CD4-positive, alpha-beta T cell (primary cell): Measurements from ENCODE around the gene PARD6G. TPM values are rescaled to one million over a fixed set of nuclear protein-coding genes. Genes with fewer than 3 reads are reported as not detected.

Experiments
- ATAC-seq: fragments of 200-7000 bp; cut with Tn5 transposase; one replicate; pipeline ENCODE4 v1.10.0; 2022; ENCODE audit warnings: mild to moderate bottlenecking; ENCODE audit not compliant: poor library complexity
- CTCF ChIA-PET: fragments of 350-600 bp; sonication (Branson Sonifier 250); formaldehyde crosslinking; loops from one replicate; lab custom pipeline; 2021; ENCODE audit warnings: antibody characterized with exemption, inconsistent platforms; lab: Charles Lee
- POLR2A ChIA-PET: fragments of 350-600 bp; sonication (Branson Sonifier 250); formaldehyde crosslinking; loops from one replicate; lab custom pipeline; 2021; ENCODE audit warnings: antibody characterized with exemption, inconsistent platforms; lab: Charles Lee
- DNase-seq, 14 experiments: peaks; one replicate each; pipeline ENCODE4 v3.0.0-alpha.2; 2013 to 2020; ENCODE audit warnings: mixed read lengths in 2 of 14
- H3K27ac ChIP-seq, 2 donors: one replicate each; pipeline versions ENCODE4 v1.5.1 to v1.7.0; 2013; ENCODE audit warnings: low read length in 2 of 2, low read depth in 1 of 2, mild to moderate bottlenecking in 1 of 2
- H3K27me3 ChIP-seq, 2 experiments: 1 replicate in 1 of 2; 2 replicates in 1 of 2; pipeline versions ENCODE4 v1.6.1 to v1.7.0; 2013; ENCODE audit warnings: low read length in 2 of 2, control low read depth in 1 of 2, mild to moderate bottlenecking in 1 of 2, moderate library complexity in 1 of 2; ENCODE audit not compliant: insufficient read depth in 2 of 2, control insufficient read depth in 1 of 2
- H3K36me3 ChIP-seq: one replicate; pipeline ENCODE4 v1.6.1; 2013; ENCODE audit warnings: low read length, control low read depth; ENCODE audit not compliant: insufficient read depth
- H3K4me1 ChIP-seq: one replicate; pipeline ENCODE4 v1.6.1; 2013; ENCODE audit warnings: low read length, control low read depth; ENCODE audit not compliant: insufficient read depth
- H3K4me3 ChIP-seq: one replicate; pipeline ENCODE4 v1.5.1; 2013; ENCODE audit warnings: mild to moderate bottlenecking, low read length, moderate library complexity
- H3K9me3 ChIP-seq, 2 experiments: 1 replicate in 1 of 2; 2 replicates in 1 of 2; pipeline versions ENCODE4 v1.6.1 to v1.7.0; 2013; ENCODE audit warnings: low read length in 2 of 2, mild to moderate bottlenecking in 2 of 2, control low read depth in 1 of 2, moderate library complexity in 1 of 2; ENCODE audit not compliant: control insufficient read depth in 1 of 2, insufficient read depth in 1 of 2
- H3K27ac Mint-ChIP-seq: one replicate; pipeline ENCODE4 v1.8.0; 2020; ENCODE audit warnings: mixed read lengths
- H3K27me3 Mint-ChIP-seq: one replicate; pipeline ENCODE4 v1.8.0; 2021; ENCODE audit warnings: mixed read lengths
- H3K36me3 Mint-ChIP-seq: one replicate; pipeline ENCODE4 v1.8.0; 2021; ENCODE audit warnings: low read depth, mixed read lengths
- H3K4me1 Mint-ChIP-seq: one replicate; pipeline ENCODE4 v1.8.0; 2021; ENCODE audit warnings: low read depth, mixed read lengths
- H3K4me3 Mint-ChIP-seq: one replicate; pipeline ENCODE4 v1.8.0; 2020; ENCODE audit warnings: mild to moderate bottlenecking, mixed read lengths
- H3K9me3 Mint-ChIP-seq: one replicate; pipeline ENCODE4 v1.8.0; 2020; ENCODE audit warnings: mixed read lengths
- CTCF ChIP-seq: fragments of 200-600 bp; IDR thresholded peaks from one replicate; pipeline ENCODE4 v1.8.0; 2022; ENCODE audit warnings: antibody characterized with exemption, mild to moderate bottlenecking
- intact Hi-C, 2 experiments: fragments of 100-400 bp; cut with DNase I in 1 of 2; cut with micrococcal nuclease in 1 of 2; formaldehyde crosslinking; loops; one replicate each; pipeline versions ENCODE4 v1.15.1 to v1.9.0; 2023 to 2025; cut with DNase I, micrococcal nuclease
- total RNA-seq, 174 experiments: library from RNA in 2 of 174; stranded (reverse) in 2 of 174; gene quantifications; one replicate each; pipeline ENCODE4 v1.2.3 and lab custom pipeline; 2021 to 2026

Gene PARD6G
- total RNA-seq, 2 experiments from 2014 or later: 0.38 to 1.1 TPM

DNA sequence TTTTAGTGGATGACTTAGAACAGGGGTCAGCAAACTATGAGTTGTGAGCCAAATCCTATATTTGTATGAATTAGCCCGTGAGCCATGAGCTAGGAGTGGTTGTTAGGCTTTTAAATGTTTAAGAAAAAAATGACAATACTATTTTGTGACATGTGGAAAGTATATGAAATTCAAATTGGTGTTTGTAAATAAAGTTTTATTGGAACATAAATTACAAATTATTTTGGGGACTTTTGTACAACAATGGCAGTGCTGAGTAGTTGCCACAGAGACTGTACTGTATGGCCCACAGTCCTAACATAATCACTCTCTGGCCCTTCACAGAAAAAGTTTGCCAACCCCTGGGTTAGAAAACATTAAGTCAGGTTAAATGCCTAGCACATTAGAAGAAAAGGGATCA is 112.2 kb downstream of the PARD6G start:
- intact Hi-C loops: loop anchor here in 1 of 2 experiments (1.0 kb wide), 1 partner anchor 9 kb away; no protein-coding TSS in a partner anchor
- no peak overlapping the region for H3K4me3 Mint-ChIP-seq
- ATAC-seq (no peak), DNase-seq (no peak)
- H3K27ac Mint-ChIP-seq: no peak overlapping the region
- POLR2A ChIA-PET: no interaction called here
- TF ChIP-seq CTCF: no peak
- CTCF ChIA-PET: no interaction called here
- H3K36me3 ChIP-seq: peaks cover 47% of the 10 kb centered on the region
- no peaks in the 10 kb centered on the region for H3K27me3 ChIP-seq
- no peaks in the 10 kb centered on the region for H3K4me1 ChIP-seq
- peaks cover 15% of the 10 kb centered on the region for H3K4me1 Mint-ChIP-seq
- H3K9me3 ChIP-seq: no peaks in the 10 kb centered on the region
- peaks cover 92% of the 10 kb centered on the region for H3K36me3 Mint-ChIP-seq
- no peaks in the 10 kb centered on the region for H3K9me3 Mint-ChIP-seq
- no peaks in the 10 kb centered on the region for H3K27me3 Mint-ChIP-seq
- no peak overlapping the region for H3K4me3 ChIP-seq
- H3K27ac ChIP-seq: no peak overlapping the region

GRCh38 chr18:80133124-80133523 is 114.2 kb downstream of the PARD6G start:
- Histone ChIP-seq H3K27me3 (no peaks in the 10 kb centered on the region), H3K4me1 (no peaks in the 10 kb centered on the region), H3K9me3 (no peaks in the 10 kb centered on the region), H3K27ac (no peak overlapping the region), H3K36me3 (peaks cover 45% of the 10 kb centered on the region), H3K4me3 (no peak overlapping the region)
- H3K27ac Mint-ChIP-seq: no peak overlapping the region
- DNase-seq: no peak
- CTCF ChIA-PET: no interaction called here
- POLR2A ChIA-PET: no interaction called here
- intact Hi-C loops: no loop called here
- no peak for TF ChIP-seq CTCF
- peaks cover 25% of the 10 kb centered on the region for H3K4me1 Mint-ChIP-seq
- ATAC-seq: no peak
- H3K9me3 Mint-ChIP-seq: no peaks in the 10 kb centered on the region
- H3K4me3 Mint-ChIP-seq: no peak overlapping the region
- H3K36me3 Mint-ChIP-seq: peaks cover 83% of the 10 kb centered on the region
- H3K27me3 Mint-ChIP-seq: no peaks in the 10 kb centered on the region

- ChIA-PET CTCF (no interaction called here), POLR2A (no interaction called here)
- no peak overlapping the region for H3K27ac ChIP-seq
- DNase-seq (no peak), ATAC-seq (no peak)
- Mint-ChIP-seq H3K4me1 (peaks cover 34% of the 10 kb centered on the region), H3K27me3 (no peaks in the 10 kb centered on the region), H3K27ac (no peak overlapping the region), H3K36me3 (peaks cover 83% of the 10 kb centered on the region), H3K4me3 (no peak overlapping the region), H3K9me3 (no peaks in the 10 kb centered on the region)
- no peaks in the 10 kb centered on the region for H3K4me1 ChIP-seq
- no peaks in the 10 kb centered on the region for H3K9me3 ChIP-seq
- intact Hi-C loops: no loop called here
- no peaks in the 10 kb centered on the region for H3K27me3 ChIP-seq
- no peak overlapping the region for H3K4me3 ChIP-seq
- H3K36me3 ChIP-seq: peaks cover 37% of the 10 kb centered on the region
- no peak for TF ChIP-seq CTCF
These were observed 115.0 kb downstream of the PARD6G start for GRCh38 chr18:80132180-80132812.
